Mesenchymal stem cell (in vitro differentiated cells and primary cell): Measurements from ENCODE around the gene KLK8.

Experiments used
- DNase-seq: peaks from one replicate; pipeline ENCODE4 v3.0.0-alpha.2; 2013
- H2AFZ ChIP-seq: one replicate; pipeline ENCODE4 v1.6.1; 2013; ENCODE audit warnings: low read depth, mild to moderate bottlenecking, control low read depth, inconsistent platforms, low read length, moderate library complexity
- H2AK5ac ChIP-seq: 2 replicates; pipeline ENCODE4 v1.6.1; 2013; ENCODE audit warnings: low read length, moderate library complexity, mild to moderate bottlenecking, inconsistent platforms; ENCODE audit not compliant: severe bottlenecking
- H2BK120ac ChIP-seq: one replicate; pipeline ENCODE4 v1.6.1; 2013; ENCODE audit warnings: low read depth, mild to moderate bottlenecking, inconsistent platforms, low read length, moderate library complexity
- H2BK12ac ChIP-seq, 2 experiments: one replicate each; pipeline ENCODE4 v1.6.1; 2013; ENCODE audit warnings: inconsistent platforms in 2 of 2, low read length in 2 of 2, mild to moderate bottlenecking in 2 of 2, moderate library complexity in 2 of 2, control low read depth in 1 of 2
- H2BK15ac ChIP-seq: one replicate; pipeline ENCODE4 v1.6.1; 2013; ENCODE audit warnings: mild to moderate bottlenecking, low read depth, inconsistent platforms; ENCODE audit not compliant: poor library complexity, severe bottlenecking
- H2BK5ac ChIP-seq: 2 replicates; pipeline ENCODE4 v1.6.1; 2013; ENCODE audit warnings: low read depth, mild to moderate bottlenecking, low read length, control low read depth, inconsistent platforms; ENCODE audit not compliant: poor library complexity, severe bottlenecking
- H3K14ac ChIP-seq, 2 experiments: one replicate each; pipeline ENCODE4 v1.6.1; 2013; ENCODE audit warnings: inconsistent platforms in 2 of 2, low read length in 2 of 2, control low read depth in 1 of 2, mild to moderate bottlenecking in 1 of 2, moderate library complexity in 1 of 2
- H3K18ac ChIP-seq, 2 experiments: one replicate each; pipeline ENCODE4 v1.6.1; 2013; ENCODE audit warnings: inconsistent platforms in 2 of 2, low read length in 2 of 2, control low read depth in 1 of 2, low read depth in 1 of 2, mild to moderate bottlenecking in 1 of 2
- H3K23ac ChIP-seq, 2 experiments: one replicate each; pipeline ENCODE4 v1.6.1; 2013; ENCODE audit warnings: inconsistent platforms in 2 of 2, low read length in 2 of 2, mild to moderate bottlenecking in 2 of 2, moderate library complexity in 2 of 2, control low read depth in 1 of 2
- H3K27ac ChIP-seq: 2 replicates; pipeline ENCODE4 v1.5.1; 2013; ENCODE audit warnings: mild to moderate bottlenecking, moderate library complexity, low read length, control low read depth, inconsistent platforms; ENCODE audit not compliant: poor library complexity, severe bottlenecking
- H3K27me3 ChIP-seq, 2 experiments: 2 replicates each; pipeline versions ENCODE4 v1.6.1 to v1.7.0; 2013; ENCODE audit warnings: low read length in 2 of 2, mild to moderate bottlenecking in 2 of 2, moderate library complexity in 2 of 2, control low read depth in 1 of 2, inconsistent platforms in 1 of 2; ENCODE audit not compliant: control insufficient read depth in 1 of 2, insufficient read depth in 1 of 2
- H3K36me3 ChIP-seq, 2 experiments: 2 replicates each; pipeline versions ENCODE4 v1.6.1 to v1.7.0; 2013; ENCODE audit warnings: low read length in 2 of 2, control low read depth in 1 of 2, inconsistent platforms in 1 of 2, low read depth in 1 of 2, mild to moderate bottlenecking in 1 of 2; ENCODE audit not compliant: insufficient read depth in 2 of 2, control insufficient read depth in 1 of 2
- H3K4ac ChIP-seq, 2 experiments: one replicate each; pipeline ENCODE4 v1.6.1; 2013; ENCODE audit warnings: inconsistent platforms in 2 of 2, low read length in 2 of 2, mild to moderate bottlenecking in 2 of 2, moderate library complexity in 2 of 2, control low read depth in 1 of 2, low read depth in 1 of 2
- H3K4me1 ChIP-seq: 2 replicates; pipeline ENCODE4 v1.6.1; 2013; ENCODE audit warnings: low read depth, low read length, control low read depth; ENCODE audit not compliant: control insufficient read depth, insufficient read depth
- H3K4me2 ChIP-seq: 2 replicates; pipeline ENCODE4 v1.6.1; 2013; ENCODE audit warnings: low read length, mild to moderate bottlenecking, inconsistent platforms; ENCODE audit not compliant: poor library complexity, severe bottlenecking
- H3K4me3 ChIP-seq, 2 experiments: 2 replicates each; pipeline versions ENCODE4 v1.5.1 to v1.7.0; 2013; ENCODE audit warnings: low read length in 2 of 2, mild to moderate bottlenecking in 2 of 2, control low read depth in 1 of 2, low read depth in 1 of 2; ENCODE audit not compliant: insufficient read depth in 1 of 2
- H3K79me1 ChIP-seq: replicated peaks from 2 replicates; pipeline ENCODE4 v1.6.1; 2013; ENCODE audit warnings: mild to moderate bottlenecking, control low read depth, low read length, inconsistent platforms; ENCODE audit not compliant: poor library complexity, severe bottlenecking
- H3K9ac ChIP-seq: 2 replicates; pipeline ENCODE4 v1.7.0; 2013; ENCODE audit warnings: mild to moderate bottlenecking, low read length, moderate library complexity
- H3K9me3 ChIP-seq: 2 replicates; pipeline ENCODE4 v1.7.0; 2013; ENCODE audit warnings: mild to moderate bottlenecking, low read length; ENCODE audit not compliant: control insufficient read depth
- H4K8ac ChIP-seq: one replicate; pipeline ENCODE4 v1.6.1; 2013; ENCODE audit warnings: inconsistent platforms, mild to moderate bottlenecking, low read length, moderate library complexity
- H4K91ac ChIP-seq: one replicate; pipeline ENCODE4 v1.6.1; 2013; ENCODE audit warnings: mild to moderate bottlenecking, low read length, inconsistent platforms
- WGBS: methylation state at CpG from one replicate; pipeline ENCODE4 v1.1.7; 2013; ENCODE audit warnings: mixed read lengths; 5-methylcytosine and 5-hydroxymethylcytosine counted together

The KLK8 gene

DNA sequence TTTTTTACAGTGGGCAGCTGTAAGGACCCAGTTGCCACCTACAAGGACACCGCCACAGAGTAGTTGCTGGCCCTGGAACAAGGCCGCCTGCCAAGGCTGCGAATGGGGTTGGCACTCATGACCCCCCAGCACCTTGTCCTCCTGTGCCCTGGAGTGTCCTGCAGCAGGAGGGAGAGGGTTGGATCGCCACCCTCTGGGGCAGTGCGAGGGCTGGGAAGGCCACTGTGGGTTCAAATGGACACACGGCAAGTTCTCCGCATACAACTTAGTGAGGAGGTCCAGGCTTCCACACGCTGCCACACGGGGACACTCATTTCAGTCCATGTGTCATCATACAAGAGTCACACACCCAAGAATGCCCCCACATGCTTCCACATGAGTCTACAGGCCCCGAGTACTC, 978 bp downstream of the KLK8 start:
- Histone ChIP-seq H3K9ac (no peak overlapping the region), H3K4ac (no peak overlapping the region), H2AK5ac (no peak overlapping the region), H2BK5ac (no peak overlapping the region), H4K8ac (no peak overlapping the region), H3K4me1 (no peaks in the 10 kb centered on the region), H3K4me3 (no peak overlapping the region), H3K27ac (no peak overlapping the region), H3K4me2 (no peak overlapping the region), H2BK120ac (no peak overlapping the region), H2BK15ac (no peak overlapping the region), H4K91ac (no peak overlapping the region), H3K36me3 (no peaks in the 10 kb centered on the region), H3K23ac (no peak overlapping the region), H2AFZ (no peak overlapping the region), H3K14ac (no peak overlapping the region), H3K18ac (no peak overlapping the region), H3K9me3 (no peaks in the 10 kb centered on the region), H3K27me3 (peaks cover 0 to 46% of the 10 kb centered on the region in 2 experiments), H2BK12ac (no peak overlapping the region), H3K79me1 (no peaks in the 10 kb centered on the region)
- WGBS: 86% methylated on average over 10 of the region's 10 CpGs
- no peak for DNase-seq

DNA sequence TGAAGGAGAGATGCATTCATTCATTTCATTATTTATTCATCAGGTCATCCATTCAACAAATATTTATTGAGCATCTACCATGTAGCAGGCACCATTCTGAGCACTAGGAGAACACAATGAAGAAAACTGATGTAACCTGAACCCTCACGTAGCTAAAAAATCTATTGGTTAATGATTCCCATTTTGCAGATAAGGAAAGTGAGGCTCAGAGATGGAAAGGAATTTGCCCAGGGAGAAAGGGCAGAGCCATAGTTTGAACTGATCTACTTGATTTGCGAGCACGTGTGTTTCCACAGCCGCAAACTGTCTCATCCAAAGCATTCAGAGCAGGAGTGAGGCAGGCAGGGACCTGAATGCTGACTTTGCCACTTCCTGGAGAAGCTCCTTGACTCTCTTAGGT, 2.7 kb downstream of the KLK8 start:
- Histone ChIP-seq H3K79me1 (no peaks in the 10 kb centered on the region), H3K4ac (no peak overlapping the region), H3K4me2 (no peak overlapping the region), H2BK5ac (no peak overlapping the region), H3K4me1 (no peaks in the 10 kb centered on the region), H4K91ac (no peak overlapping the region), H3K27me3 (peaks cover 0 to 38% of the 10 kb centered on the region in 2 experiments), H2BK15ac (no peak overlapping the region), H3K4me3 (no peak overlapping the region), H3K18ac (no peak overlapping the region), H3K9ac (no peak overlapping the region), H2BK120ac (no peak overlapping the region), H4K8ac (no peak overlapping the region), H2AFZ (no peak overlapping the region), H3K9me3 (no peaks in the 10 kb centered on the region), H3K27ac (no peak overlapping the region), H2BK12ac (no peak overlapping the region), H3K36me3 (no peaks in the 10 kb centered on the region), H3K14ac (no peak overlapping the region), H3K23ac (no peak overlapping the region), H2AK5ac (no peak overlapping the region)
- WGBS: 72% methylated on average over 4 of the region's 4 CpGs
- DNase-seq: no peak

DNA sequence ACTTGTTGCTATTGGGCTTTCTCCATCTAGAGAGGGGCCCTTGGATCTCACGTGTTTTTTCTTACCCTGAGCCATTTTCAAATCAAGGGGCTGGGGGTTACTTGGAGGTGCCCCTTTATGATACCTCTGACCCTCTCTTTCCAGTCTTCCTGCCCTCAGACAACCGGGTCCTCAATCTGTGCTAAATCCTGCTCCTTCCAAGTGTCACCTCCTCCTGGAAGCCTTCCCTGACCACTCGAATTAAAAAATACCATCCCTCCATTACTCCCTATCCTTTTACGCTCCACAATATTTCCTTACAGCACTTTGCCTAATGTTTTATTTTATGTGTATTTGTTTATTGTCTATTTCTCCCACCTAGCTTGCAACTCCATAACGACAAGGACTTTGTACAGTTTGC, 3.3 kb downstream of the KLK8 start:
- no peak overlapping the region for H3K18ac ChIP-seq
- H3K4me1 ChIP-seq: no peaks in the 10 kb centered on the region
- H2AK5ac ChIP-seq: no peak overlapping the region
- no peak for DNase-seq
- H4K8ac ChIP-seq: no peak overlapping the region
- no peaks in the 10 kb centered on the region for H3K36me3 ChIP-seq
- no peak overlapping the region for H4K91ac ChIP-seq
- H3K4ac ChIP-seq: no peak overlapping the region
- H3K4me2 ChIP-seq: no peak overlapping the region
- H2BK12ac ChIP-seq: no peak overlapping the region
- no peaks in the 10 kb centered on the region for H3K9me3 ChIP-seq
- no peak overlapping the region for H3K4me3 ChIP-seq
- H3K23ac ChIP-seq: no peak overlapping the region
- H3K9ac ChIP-seq: no peak overlapping the region
- H3K27ac ChIP-seq: no peak overlapping the region
- H2AFZ ChIP-seq: no peak overlapping the region
- H2BK15ac ChIP-seq: no peak overlapping the region
- no peaks in the 10 kb centered on the region for H3K79me1 ChIP-seq
- H3K14ac ChIP-seq: no peak overlapping the region
- H2BK120ac ChIP-seq: no peak overlapping the region
- 70% methylated on average over 3 of the region's 5 CpGs for WGBS
- H2BK5ac ChIP-seq: no peak overlapping the region
- peaks cover 0 to 37% of the 10 kb centered on the region in 2 experiments for H3K27me3 ChIP-seq

DNA sequence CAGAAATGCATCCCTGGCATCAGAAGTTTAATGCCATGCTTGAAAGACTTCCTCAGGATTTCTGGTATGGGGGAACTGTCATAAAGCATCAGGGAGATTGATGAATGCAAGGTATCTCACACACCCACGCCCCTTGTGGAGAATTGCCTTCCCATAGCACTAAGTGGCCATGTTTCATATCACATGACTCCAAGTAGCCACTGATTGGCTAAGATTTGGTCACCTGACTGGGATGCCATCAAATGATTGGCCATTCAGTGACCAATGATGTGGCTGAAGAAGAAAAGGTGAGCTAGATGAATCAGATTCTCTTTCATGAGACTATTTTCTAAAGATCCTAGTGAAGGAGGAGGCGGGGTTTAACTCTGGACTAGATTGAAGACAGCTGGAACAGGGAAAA, 7.3 kb downstream of the KLK8 start:
- Histone ChIP-seq H2AK5ac (no peak overlapping the region), H3K9me3 (no peaks in the 10 kb centered on the region), H3K27ac (no peak overlapping the region), H4K91ac (no peak overlapping the region), H2BK15ac (no peak overlapping the region), H3K79me1 (no peaks in the 10 kb centered on the region), H2AFZ (no peak overlapping the region), H3K4me1 (no peaks in the 10 kb centered on the region), H3K36me3 (no peaks in the 10 kb centered on the region), H3K27me3 (peaks cover 0 to 11% of the 10 kb centered on the region in 2 experiments), H4K8ac (no peak overlapping the region), H3K23ac (no peak overlapping the region), H3K18ac (no peak overlapping the region), H3K4ac (no peak overlapping the region), H2BK120ac (no peak overlapping the region), H3K9ac (no peak overlapping the region), H3K4me2 (no peak overlapping the region), H2BK12ac (no peak overlapping the region), H3K4me3 (no peak overlapping the region), H2BK5ac (no peak overlapping the region), H3K14ac (no peak overlapping the region)
- DNase-seq: no peak
- WGBS: 26% methylated on average over 2 of the region's 2 CpGs
